GM21576 (cell line): ENCODE measurements around the gene OPCML.

Experiments used
- ATAC-seq: cut with Tn5 transposase; IDR thresholded peaks from one replicate; pipeline ENCODE4 v1.9.1; 2021; ENCODE audit warnings: mild to moderate bottlenecking, moderate library complexity; ENCODE audit not compliant: unreplicated experiment

The OPCML gene

DNA sequence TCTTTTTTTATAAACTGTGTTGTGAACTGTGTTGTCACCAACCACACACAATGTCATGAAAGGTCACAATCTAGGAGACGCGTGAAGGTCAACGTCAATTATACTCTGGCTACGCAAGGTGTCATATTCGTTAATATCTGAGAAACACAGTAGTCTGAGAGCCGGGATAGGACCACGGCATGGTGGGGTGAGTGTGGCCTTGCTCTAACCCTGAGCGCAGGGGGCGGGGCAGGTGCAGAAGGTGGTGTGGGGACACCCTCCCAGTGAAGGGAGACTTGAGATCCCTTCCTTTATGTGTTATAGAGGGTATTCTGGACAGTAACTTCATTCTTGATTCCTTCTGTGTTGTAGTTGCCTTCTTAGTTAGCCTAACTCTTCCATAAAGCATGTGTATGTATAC is 883.0 kb downstream of the OPCML start:
- ATAC-seq = no peak

GRCh38 chr11:132648851-132649250 is 883.5 kb downstream of the OPCML start:
- ATAC-seq = no peak

DNA sequence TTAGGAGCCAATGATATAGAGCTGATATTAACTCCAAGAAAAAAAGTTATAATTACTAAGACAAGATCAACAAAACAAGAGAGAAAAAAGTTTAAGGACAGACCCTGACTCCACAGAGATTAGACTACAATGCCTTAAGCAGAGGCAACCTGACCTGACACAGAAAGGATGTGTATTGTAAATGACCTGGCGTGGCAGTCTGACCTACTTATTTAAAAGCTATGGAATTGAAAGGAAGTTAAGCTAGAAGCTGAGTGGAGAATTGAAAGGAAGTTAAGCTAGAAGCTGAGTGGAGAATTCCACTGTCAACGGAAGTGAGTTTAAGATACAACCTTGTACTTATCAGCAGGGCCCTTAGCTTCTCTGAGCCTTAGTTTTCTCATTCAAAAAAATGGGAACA is 885.4 kb downstream of the OPCML start:
- ATAC-seq = no peak

DNA sequence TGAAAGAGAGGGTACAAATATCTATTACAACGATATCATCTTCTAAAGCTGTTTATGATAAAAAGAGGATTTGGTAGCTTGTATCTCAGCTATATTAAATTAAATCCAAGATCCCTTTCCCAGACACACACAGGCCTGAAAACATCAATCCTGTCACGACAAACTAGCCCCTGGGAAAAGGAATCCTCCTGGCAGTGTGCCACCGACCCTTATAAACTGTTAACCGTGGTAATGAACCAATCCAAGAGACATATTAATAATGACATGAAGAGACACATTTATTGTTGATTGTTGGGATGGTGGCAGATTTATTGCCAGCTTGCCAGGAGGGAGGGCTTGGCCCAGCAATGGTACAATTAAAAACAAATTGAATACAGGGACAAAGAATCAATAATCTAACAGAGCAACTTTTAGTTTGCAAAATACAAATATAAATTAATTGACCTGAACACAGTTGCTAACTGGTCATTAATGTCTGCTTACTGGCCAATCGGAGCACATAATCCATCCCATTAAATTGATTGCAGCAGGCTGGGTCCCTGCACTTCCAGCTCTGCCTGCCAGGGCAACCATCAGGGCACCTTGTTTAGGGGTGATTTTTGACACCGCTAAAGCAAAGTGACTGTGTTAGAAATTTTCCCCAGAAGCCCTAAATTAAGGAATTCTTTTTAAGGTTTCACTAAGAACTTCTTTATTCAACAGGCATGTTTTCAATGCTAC is 887.6 kb downstream of the OPCML start:
- no peak for ATAC-seq

- no peak for ATAC-seq
Measured at GRCh38 chr11:132643239-132643638, 889.1 kb downstream of the OPCML start.

GRCh38 chr11:132640952-132641351 is 891.3 kb downstream of the OPCML start:
- no peak for ATAC-seq

DNA sequence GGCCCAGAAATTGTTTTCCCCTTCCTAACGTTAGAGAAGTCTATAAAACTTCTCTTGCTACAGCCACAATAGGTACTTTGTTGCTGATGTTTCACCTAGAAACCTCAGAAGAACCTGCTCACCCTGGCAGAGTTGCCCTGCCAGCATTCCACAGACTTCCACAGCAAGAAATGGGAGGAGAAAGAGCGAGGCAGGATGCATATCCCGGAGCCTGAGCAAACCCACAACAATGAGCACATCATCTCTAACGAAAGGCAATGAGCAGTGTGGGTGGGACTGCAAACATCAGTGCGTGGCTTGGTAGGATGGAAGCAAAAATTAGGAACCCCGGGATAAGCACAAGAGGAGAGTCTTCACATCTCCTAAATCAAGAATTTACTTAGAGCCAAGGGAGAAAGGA is 892.3 kb downstream of the OPCML start:
- no peak for ATAC-seq

GRCh38 chr11:132639403-132639802 is 892.9 kb downstream of the OPCML start:
- ATAC-seq = no peak

DNA sequence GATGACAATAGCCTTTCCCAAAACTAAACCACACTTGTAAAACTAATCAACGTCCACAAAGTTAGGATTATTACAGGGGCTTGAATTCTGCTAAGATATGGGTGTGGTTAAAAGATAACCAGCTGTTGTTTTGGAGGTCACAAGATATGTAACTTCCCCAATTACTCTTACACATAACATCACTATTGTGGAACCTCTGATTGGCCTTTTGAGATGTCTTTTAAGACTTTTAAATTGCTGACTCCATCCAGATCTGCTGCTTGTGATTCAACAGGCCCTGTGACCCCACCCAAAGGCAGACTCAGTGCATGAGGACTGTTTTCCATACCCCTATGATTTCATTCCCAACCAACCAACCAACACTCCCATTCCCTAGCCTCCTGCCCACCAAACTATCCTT is 893.9 kb downstream of the OPCML start:
- no peak for ATAC-seq

- no peak for ATAC-seq
Measured at GRCh38 chr11:132636523-132636922, 895.8 kb downstream of the OPCML start.

DNA sequence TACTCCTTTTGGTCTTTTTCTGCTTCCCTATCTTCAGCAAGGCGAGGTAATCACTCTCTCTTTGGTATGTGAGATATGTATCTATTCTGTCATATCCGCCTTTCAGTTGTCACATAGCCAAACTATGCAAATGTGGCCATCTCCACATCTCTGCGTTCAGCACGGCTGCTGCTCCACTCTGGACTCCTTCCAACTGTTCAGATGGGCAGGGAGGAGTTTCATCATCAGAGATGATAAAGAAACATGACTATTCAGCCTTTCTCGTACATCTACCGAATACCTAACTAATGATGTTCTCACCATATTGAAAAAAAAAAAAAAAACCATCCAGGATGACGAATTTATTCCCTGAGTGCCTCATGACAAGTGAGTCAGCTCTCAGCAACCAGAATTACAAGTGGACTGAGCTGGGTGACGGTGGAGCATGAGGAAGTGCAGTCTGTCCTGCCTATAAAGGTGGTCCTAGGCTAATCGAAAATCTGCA is 899.6 kb downstream of the OPCML start:
- no peak for ATAC-seq

GRCh38 chr11:132631989-132632388 is 900.3 kb downstream of the OPCML start:
- no peak for ATAC-seq

GRCh38 chr11:132627981-132628380 is 904.3 kb downstream of the OPCML start:
- ATAC-seq = no peak

DNA sequence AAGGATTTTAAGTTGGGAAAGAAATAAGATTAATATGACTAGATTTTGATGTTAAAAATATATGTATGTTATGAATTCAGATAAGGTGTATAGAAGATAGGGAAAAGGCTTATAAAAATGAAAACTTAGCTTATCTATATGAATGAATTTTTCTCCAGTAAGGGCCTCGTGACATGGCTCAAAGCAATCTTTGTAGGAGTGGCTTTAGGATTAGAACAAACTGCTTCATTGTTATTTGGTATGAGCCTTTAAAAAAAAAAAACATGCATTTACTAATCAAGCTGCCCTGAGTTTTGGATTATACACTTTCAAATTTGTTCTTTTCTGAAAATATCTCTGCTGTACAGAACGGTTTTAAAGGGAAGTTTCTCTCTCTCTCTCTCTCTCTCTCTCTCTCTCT is 905.9 kb downstream of the OPCML start:
- ATAC-seq = no peak

GRCh38 chr11:132623511-132623910 is 908.8 kb downstream of the OPCML start:
- no peak for ATAC-seq

GRCh38 chr11:132621976-132622580 is 910.2 kb downstream of the OPCML start:
- no peak for ATAC-seq

- ATAC-seq = no peak
Measured at GRCh38 chr11:132620423-132620822, 911.9 kb downstream of the OPCML start.

- no peak for ATAC-seq
Measured at GRCh38 chr11:132610791-132611190, 921.5 kb downstream of the OPCML start.

- no peak for ATAC-seq
Measured at GRCh38 chr11:132610216-132610615, 922.1 kb downstream of the OPCML start.

DNA sequence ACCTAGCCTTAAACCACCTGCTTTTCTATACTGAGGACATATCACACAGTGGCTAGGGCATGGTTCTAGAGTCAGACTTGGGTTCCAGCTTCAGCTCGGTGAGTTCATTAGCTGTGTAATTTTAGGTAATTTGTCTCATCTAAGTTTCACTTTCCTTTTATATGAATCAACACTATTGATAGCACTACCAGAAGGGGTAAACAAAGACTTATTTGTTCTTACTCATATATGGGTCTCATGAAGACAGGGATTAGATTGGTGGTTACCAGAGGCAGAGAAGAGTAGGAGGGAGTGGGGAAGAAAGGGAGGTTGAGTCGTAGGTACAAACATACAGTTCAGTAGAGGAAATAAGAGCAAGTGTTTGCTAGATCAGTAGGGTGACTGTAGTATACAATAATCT is 924.7 kb downstream of the OPCML start:
- no peak for ATAC-seq

- ATAC-seq = no peak
Measured at GRCh38 chr11:132605825-132606570, 926.3 kb downstream of the OPCML start.

GRCh38 chr11:132604431-132604830 is 927.9 kb downstream of the OPCML start:
- no peak for ATAC-seq
